RKO (cell line): ENCODE results near the gene CTCF.
A peak's percentile ranks its signal among the peaks of the same experiment; 100 is the strongest.

Experiments
- DNase-seq: peaks from one replicate; pipeline ENCODE4 v3.0.0-alpha.2; 2016; ENCODE audit warnings: low spot score

Gene CTCF

GRCh38 chr16:67665598-67665997 lies 103.3 kb downstream of the CTCF start:
- DNase-seq: no peak

GRCh38 chr16:67666032-67666551 lies 103.8 kb downstream of the CTCF start:
- no peak for DNase-seq

- no peak for DNase-seq
Observed at GRCh38 chr16:67666559-67667452, 104.5 kb downstream of the CTCF start, which contains the start of the genes C16orf86 and ENKD1. Gene C16orf86, plus strand, starts transcription at chr16:67666814. Its CDS starts 157 bp downstream, at chr16:67666971. Gene ENKD1, minus strand, starts transcription at chr16:67666750. Its CDS starts 308 bp downstream, at chr16:67666442.

- no peak for DNase-seq
Observed at GRCh38 chr16:67667453-67667816, 105.1 kb downstream of the CTCF start.

GRCh38 chr16:67667817-67668494 lies 105.6 kb downstream of the CTCF start:
- DNase-seq: peak; percentile 33

- DNase-seq: no peak
Observed at GRCh38 chr16:67668495-67669157, 106.3 kb downstream of the CTCF start.

- DNase-seq: no peak
Observed at GRCh38 chr16:67669499-67670101, 107.3 kb downstream of the CTCF start.

- no peak for DNase-seq
Observed at GRCh38 chr16:67672306-67672705, 110.0 kb downstream of the CTCF start.

GRCh38 chr16:67672739-67673662 lies 110.7 kb downstream of the CTCF start:
- DNase-seq: peak; percentile 51

- no peak for DNase-seq
Observed at GRCh38 chr16:67673712-67674580, 111.6 kb downstream of the CTCF start.

GRCh38 chr16:67674851-67675578 lies 112.7 kb downstream of the CTCF start:
- DNase-seq: no peak

- DNase-seq: no peak
Observed at GRCh38 chr16:67675579-67675935, 113.2 kb downstream of the CTCF start.

- no peak for DNase-seq
Observed at GRCh38 chr16:67675999-67676398, 113.7 kb downstream of the CTCF start.

GRCh38 chr16:67676516-67676915 lies 114.2 kb downstream of the CTCF start:
- DNase-seq: no peak

- DNase-seq: no peak
Observed at GRCh38 chr16:67676939-67677338, 114.6 kb downstream of the CTCF start.

- DNase-seq: no peak
Observed at GRCh38 chr16:67677712-67678111, 115.4 kb downstream of the CTCF start.

- DNase-seq: no peak
Observed at GRCh38 chr16:67678354-67679023, 116.2 kb downstream of the CTCF start.
